Head of caudate nucleus (tissue), 42 donors: Measurements from ENCODE around the gene SEC62.

Experiments used
- DNase-seq, 42 donors: peaks; one replicate each; pipeline versions ENCODE4 v3.0.0 to v3.0.0-alpha.2; 2020 to 2021; ENCODE audit warnings: mixed read lengths in 7 of 42
- intact Hi-C: fragments of 100-400 bp; cut with DNase I; formaldehyde crosslinking; loops from one replicate; pipeline ENCODE4 v1.15.0; 2022

Gene SEC62, protein sequence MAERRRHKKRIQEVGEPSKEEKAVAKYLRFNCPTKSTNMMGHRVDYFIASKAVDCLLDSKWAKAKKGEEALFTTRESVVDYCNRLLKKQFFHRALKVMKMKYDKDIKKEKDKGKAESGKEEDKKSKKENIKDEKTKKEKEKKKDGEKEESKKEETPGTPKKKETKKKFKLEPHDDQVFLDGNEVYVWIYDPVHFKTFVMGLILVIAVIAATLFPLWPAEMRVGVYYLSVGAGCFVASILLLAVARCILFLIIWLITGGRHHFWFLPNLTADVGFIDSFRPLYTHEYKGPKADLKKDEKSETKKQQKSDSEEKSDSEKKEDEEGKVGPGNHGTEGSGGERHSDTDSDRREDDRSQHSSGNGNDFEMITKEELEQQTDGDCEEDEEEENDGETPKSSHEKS

DNA sequence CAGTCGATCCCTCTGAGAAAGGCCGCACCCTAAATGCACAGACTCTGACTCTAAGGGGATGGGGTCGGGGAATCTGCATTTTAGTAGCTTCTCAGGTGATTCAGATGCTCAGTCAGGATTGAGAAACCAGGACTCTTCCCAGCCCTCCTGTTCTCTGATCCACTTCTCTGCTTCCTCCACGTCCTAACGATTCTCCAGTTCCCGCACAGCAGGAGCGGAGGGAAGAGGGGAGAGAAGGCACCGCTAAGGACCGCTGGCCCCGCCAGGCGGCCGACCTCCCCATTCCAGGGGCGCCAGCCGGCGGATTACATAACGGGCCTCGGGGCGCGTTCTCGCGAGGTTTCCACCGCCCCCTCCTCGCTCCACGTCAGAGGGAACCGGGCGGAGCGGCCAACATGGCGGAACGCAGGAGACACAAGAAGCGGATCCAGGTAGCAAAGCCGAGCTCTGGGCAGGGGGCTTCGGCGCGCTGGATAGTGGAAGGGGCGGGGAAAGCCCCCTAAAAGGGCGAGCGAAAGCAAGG, at the start of gene SEC62:
Gene SEC62, plus strand, starts transcription at position 380 of the 523 bp plus-strand sequence. Its CDS starts 16 bp downstream, at position 396.
- intact Hi-C loops = loop anchor here (5.0 kb wide), 2 partner anchors 104 to 154 kb away; partner anchors contain the start of genes LRRC34 and LRRIQ4
- peak; percentile 87 to 98 (median 95) for DNase-seq

DNA sequence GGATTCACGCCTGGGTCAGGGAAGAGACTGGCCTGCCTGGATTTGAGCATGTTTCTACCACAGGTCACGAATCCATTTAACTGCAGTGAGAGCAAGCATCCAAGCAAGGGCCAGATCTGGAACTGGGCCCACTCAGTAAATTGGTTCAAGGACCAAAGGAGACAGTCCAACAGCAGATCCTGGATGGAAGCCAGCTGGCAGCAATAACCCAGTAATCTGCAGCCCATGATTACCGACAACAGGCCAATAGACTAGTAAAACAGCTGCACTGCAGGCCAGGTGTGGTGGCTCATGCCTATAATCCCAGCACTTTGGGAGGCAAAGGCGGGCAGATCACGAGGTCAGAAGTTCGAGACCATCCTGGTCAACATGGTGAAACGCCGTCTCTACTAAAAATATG, 43.4 kb upstream of the SEC62 start:
- DNase-seq = peak in 2 of 42 donors; percentile 3 to 12
- intact Hi-C loops = no loop called here

DNA sequence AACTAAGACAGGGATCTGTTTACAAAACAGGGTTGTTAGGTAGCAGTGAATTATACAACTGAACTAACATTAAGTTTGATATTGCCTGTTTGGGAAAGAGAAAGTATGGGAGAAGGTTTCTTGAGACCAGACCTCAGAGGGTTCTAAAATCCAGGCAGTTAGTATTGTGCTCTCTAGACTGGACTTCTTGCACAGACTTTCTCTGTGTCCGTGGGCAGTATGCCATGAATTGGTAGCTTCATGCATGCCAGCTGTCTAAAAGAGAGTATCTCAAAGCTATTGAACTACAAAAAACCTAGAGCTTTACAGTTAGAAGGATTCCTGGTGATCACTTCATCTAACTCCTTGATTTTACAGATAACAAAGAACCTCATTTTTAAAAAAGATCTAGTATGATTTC, 42.8 kb upstream of the SEC62 start:
- peak in 1 of 42 donors; percentile 14 for DNase-seq
- intact Hi-C loops = no loop called here

DNA sequence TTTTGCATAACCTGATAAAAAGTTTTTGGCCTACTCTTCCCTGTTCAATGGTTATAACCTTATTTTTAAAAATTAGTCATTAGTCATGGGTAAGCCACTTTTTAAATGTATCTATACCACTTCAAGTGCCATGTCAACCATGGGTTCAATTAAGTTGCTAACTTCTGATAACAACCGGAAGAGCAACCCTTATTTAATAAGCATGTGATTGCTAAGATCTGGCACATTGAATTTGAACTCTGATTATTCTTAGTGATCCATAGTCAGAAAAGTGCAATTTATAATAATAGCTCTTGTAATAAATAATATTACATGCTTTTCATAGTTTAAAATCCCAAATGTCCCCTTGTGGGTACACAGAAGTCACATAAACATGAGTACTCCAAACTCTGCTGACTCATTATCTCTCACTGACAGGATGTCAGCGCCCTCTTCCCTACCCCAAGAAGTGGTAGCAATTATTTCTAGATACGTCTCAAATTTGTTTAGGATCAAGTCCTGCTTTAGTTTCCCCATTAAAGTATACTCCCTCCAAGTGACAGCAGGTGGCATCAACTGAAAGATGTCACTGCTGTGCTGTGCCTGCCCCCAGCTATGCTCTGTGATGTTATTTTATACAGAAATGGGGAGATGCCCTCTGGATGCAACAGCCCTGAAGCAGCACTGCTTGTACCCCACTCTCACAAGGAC, 36.6 kb upstream of the SEC62 start:
- no peak for DNase-seq
- intact Hi-C loops = no loop called here

DNA sequence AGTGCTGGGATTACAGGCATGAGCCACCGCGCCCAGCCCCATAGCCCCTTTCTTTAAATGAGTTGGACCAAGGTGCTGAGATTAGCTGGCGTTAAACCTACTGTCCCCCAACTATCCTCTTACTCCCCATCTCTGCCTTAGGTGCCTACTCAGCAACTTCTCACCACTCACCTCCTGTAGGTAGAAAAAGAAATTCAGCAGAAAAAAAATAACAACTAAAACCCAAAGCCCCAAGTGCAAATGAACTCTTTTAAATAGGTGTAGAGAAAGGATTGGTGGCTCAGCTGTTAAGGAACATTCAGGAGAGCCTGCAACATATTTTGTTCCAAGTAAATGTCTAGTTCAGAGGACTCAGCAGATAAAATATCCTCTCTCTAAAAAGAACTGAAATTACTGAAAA, 35.8 kb upstream of the SEC62 start:
- DNase-seq = no peak
- intact Hi-C loops = no loop called here

DNA sequence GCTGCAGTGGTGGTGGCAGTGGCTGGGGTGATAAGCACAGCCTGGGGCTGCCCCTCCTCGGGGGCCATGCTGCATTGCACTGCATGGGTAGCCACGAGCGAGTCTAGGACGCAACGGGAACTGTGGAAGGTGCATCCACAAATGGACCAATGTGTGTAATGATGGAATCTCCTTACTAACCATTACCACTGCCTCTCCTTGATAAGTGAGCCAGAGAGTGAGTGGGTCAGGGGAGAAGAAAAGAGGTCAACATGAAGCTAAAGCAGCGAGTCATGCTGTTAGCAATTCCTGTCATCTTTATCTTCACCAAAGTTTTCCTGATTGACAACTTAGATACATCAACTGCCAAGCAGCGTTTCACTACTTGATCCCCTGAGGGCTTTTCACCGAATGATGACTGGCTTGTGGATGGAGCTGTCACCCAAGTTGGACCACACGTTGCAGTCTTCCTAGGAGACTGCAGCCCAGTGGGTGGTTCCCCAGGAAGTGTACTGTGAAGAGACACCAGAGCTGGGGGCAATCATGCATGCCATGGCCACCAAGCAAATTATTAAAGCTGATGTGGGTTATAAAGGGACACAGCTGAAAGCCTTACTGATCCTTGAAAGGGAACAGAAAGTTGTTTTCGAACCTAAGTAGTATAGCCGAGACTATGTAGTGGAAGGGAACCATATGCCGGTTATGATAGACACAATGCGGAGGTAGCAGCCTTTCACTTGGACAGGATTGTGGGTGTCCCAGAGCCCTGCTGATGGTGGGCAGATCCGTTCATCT, 34.7 kb upstream of the SEC62 start:
- intact Hi-C loops = no loop called here
- DNase-seq = no peak

DNA sequence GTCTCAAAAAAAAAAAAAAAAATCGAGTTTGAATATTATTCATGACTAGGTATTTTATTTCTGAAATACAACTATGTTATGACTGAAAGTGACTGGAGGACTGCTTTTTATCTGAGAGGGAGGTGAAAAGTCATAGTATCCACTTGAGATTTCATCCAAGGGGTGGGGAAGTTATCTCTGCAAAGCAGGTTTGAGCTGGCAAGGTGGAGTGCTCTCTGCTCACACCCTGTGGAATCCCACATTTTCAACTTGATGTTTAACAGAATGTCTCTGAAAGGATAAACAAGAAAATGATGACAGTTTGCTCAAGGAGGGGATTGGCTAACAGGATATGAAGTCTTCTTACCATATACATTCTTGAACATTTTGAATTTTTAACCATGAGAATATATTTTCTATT, 27.3 kb upstream of the SEC62 start:
- intact Hi-C loops = no loop called here
- DNase-seq = no peak

DNA sequence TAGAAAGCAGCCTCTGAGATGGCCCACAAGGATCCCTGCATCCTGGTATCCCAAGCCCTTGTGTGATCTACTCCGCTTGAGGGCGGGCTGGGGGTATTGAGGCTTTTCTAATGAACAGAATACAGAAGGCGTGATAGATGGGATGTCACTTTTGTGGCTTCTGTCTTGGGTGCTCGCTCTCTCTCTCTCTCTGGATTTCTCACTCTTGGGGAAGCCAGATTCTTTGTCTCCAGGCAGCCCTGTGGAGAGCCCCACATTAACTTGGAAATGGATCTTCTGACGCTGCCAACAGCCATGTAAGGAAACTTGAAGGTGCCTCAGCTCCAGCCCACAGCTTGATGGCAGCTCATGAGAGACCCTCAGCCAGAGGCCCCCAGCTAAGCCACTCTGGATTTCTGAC, 26.9 kb upstream of the SEC62 start:
- intact Hi-C loops = no loop called here

DNA sequence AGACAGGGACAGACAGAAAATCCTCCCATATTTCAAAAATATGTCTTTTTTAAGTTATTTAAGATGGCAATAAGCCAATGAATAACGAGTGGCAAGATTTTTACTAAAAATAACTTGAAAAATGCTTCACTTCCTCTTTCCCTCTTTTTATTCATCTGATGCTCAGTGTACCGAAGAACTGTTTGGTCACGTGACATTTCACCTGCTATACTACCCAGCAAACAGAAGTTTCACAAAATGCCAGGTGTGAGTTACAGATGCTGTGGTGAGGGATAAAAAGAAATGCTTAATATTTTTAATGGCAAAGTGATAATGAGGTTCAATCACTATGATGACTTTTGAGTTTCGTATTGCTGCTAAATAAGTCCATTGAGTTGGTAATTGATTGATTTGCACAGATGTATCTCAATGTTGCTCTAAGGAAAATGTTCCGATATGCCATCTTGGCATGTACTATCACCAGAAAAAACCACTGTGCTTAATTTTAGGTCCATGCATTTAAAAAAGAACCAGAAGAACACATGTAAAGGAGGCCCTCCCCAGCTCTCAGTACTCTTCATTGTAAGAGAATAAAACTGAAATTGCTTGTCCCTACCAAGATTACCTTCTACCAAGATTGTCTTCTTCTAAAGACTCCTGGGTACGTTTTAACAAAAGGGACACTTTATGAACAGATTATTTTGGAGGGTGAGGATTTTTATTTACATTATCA, 26.0 kb upstream of the SEC62 start:
- DNase-seq = no peak
- intact Hi-C loops = no loop called here

More for the DNA sequence above, 26.9 kb upstream of the SEC62 start:
- no peak for DNase-seq

DNA sequence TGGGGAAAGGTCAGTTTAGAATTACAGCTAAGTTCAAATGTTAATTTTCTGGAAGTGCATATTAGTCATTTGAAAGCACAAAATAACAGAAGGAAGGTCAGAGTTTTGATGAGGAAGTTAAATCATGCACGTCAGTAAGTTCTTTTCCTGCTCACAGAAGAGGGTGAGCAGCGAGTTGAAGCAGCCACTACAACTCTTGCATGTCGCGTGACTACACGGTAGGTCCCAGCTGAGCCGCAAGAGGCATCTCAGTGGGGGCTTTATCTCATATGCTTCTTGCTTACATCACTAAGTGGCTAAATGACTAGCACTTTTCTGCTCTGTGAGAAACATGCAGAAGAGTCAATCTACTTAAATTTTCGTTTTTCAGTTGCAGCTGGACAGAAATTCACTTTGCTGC, 21.3 kb upstream of the SEC62 start:
- intact Hi-C loops = no loop called here
- peak in 1 of 42 donors; percentile 14 for DNase-seq

DNA sequence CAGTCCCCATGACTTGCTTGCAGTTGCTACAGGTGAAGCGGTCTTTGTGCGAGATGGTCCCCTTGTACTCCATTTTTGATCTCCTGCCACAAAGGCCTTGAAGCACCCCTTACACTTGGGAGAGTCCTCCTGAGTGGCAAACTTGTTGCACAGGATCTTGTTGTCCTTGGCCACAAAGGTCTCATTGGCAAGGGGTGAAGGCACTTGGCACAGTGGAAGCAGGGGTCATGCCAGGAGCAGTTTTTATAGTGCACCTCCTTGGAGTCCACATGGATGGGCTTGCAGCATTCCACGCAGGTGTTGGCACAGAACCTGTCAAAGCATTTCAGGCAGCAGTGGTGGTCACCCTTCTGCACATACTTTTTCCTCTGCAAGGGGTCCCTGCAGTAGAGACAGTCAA, 20.3 kb upstream of the SEC62 start:
- intact Hi-C loops = no loop called here
- DNase-seq = no peak

DNA sequence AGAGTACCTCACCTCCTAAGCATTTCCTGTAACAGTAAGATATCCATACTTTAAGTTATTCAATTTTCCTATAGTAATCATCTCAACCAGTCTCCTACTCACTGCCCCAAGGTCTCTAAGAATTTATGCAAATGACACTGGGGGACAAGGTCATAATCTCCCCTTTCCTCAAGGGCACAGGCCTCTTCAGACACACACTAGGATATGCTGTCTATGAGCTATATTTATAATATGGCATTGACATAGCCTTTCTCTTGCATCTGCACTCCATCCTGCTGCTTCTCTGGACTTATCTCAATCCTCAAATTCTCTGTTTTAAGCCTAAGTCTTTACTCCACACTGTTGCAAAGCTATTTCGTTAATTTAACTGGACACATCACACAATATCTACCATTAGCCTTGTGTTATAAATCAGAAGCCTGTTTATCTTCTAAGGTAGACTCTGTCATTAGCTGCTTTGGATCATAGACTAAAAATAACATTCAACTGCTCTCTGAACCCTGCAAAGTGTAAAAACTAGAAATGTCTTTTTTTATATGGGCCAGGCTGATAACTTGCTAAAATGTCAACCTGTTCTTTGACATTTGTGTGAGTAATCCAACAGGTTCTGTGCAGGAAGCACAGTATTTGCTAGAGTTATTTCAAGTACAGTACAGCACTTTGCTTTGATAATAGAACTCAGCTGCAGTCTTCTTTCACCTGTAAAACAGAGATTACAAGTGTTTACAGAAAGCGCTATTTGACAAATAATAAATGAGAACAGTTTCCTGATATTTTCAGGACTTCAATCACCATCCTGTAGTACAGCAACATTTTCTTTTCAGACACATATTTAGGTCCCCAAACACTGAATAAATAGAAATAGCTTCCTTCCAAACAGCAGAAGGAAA, 17.8 kb upstream of the SEC62 start:
- intact Hi-C loops = no loop called here

DNA sequence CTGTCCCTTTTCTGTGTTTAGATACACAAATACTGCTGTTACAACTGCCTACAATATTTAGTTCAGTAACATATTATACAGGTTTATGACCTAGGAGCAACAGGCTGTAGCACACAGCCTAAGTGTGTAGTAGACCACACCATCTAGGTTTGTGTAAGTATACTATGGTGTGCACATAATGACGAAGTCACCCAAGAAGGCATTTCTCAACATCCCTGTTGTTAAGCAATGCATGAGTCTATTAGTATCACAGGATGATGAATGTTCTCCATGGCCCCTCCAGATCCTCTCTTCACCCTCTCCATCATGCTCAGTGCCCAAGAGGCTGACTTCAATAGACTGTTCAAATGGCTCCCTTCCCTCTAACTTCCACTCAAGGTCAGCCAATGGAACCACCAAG, 14.6 kb upstream of the SEC62 start:
- DNase-seq = no peak
- intact Hi-C loops = no loop called here

More for the DNA sequence above, 17.8 kb upstream of the SEC62 start:
- DNase-seq = no peak

DNA sequence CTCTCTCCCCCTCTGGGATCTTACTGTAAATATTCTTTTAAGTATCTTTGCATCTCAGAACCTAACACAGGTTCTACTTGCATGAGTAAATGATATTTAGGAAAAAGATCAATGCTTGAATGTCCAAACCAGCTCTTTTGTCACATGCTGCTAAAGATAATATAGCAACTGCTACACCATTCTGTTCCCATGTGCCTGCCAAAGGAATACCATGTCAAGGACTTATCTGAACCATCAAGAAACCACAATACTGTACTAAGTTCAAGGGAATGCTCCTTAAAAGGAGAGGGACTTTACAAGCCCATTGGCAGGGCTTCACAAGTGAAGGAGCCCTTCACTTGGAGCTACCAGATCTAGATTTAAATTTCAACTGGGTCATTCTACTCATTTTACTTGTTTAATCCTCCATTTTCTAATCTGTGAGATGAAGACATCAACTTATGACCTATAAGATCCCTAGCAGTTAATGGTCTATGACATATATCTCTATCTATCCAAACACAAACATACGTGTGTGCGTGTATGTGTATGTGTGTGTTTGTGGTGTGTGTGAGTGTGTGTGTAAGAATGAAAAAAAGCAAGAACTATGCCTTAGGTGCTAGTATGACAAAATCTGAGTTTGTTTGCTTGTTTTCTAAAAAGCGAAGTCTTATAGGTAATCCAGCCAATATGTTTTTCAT, 13.0 kb upstream of the SEC62 start:
- intact Hi-C loops = no loop called here
- DNase-seq = no peak

DNA sequence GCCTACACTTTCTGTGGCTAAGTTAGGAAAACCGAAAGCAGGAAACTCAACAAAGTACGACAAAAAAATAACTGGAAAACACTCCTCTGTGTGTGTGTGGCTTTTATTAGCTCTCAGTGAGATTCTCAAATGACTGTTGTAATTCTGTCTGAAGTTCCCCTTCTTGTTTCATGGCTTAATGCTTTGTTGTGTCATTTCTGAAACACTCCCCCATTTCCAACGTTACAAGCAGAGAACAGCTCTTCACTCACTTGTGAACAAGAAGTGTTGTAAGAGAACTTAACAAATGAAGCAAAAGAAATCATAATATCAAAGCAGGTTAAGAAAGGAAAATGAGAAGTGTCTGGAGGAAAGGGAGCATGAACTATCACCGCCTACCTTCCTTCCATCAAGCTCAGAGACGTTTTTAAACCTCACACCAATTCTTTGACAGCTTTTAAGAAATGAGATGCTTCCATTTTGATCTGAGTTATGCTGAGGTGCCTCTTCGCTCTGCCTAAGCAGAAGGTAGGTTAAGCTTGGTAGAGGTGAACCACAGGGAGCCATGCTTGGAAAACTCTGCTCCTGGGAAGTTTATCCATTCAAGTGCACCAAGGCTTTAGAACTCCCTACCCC, 12.4 kb upstream of the SEC62 start:
- peak in 8 of 42 donors; percentile 13 to 62 (median 21) for DNase-seq
- intact Hi-C loops = no loop called here

DNA sequence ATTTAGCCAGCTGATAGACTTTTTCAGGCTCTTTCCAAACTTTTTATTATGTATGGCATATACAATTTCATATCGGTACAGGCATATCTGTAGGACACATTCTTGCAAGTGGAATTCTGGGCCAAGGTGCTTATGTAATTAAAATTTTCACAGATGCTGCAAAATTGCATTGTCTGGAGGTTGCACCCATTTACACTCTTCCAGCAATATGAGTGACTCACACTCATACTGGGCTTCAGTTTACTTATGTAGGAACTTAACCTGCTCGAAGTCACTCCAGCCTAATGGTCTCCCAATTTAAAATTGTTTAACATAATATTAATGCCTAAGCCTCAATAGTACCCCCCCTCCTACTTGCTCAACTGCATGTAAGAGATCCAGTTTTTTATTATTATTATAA, 11.2 kb upstream of the SEC62 start:
- intact Hi-C loops = no loop called here
- DNase-seq = no peak

DNA sequence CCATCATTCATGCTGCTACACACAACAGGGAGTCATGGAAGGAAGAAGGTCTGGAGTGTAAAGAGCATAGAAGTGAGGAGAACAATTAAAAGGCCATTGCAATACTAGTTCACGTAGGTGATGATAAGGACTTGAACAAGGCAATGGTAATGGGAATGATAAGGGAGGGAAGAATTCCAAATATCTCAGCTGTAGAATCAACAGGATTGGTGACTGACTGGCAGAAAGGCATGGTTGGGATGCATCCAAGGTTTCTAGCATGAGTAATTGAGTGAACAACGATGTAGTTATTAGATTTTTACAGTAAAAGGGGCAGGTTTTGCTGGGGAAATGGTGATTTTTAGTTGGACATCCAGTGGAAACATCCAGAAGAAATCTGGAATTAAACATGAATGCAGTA, 2.4 kb upstream of the SEC62 start:
- DNase-seq = no peak
- intact Hi-C loops = no loop called here
